ENCODE measurements around the gene PTHLH. TPM values are rescaled to one million over a fixed set of nuclear protein-coding genes. Genes with fewer than 3 reads are reported as not detected.

The PTHLH gene
- total RNA-seq, 4 donors from 2014 or later, result 0.26 TPM; not detected in 3

DNA sequence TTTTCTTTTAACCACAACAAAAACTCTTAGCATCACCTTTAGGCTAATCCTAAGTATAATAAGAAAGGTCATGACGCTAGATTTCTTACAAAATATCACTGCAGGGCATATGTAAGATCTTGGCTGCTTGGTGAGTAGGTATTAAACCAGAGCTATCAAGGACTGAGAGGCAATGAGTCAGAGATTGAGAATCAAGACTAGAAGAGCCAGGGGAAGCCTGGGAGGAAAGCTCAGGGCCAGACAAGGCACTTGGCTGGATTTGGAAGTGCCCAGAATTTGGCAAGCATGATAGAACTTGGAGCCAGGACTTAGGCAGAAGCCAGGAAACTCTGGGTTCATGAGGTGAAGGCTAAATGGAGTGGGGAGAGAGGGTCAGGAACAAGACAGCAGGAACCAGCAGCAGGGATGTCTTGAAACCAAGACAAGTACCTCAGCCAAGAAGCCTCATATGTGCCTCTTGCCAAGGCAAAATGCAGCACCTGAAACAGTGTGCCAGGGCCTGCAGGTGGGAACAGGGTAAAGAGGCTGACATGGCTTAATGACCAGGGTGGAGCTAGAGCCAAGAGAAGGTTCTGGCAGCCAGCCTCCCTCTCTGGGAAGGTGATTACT is 49.9 kb downstream of the PTHLH start:
- Histone ChIP-seq H3K27ac (no peak overlapping the region), H3K4me3 (no peak overlapping the region), H3K4me1 (no peaks in the 10 kb centered on the region), H3K9me3 (no peaks in the 10 kb centered on the region), H3K36me3 (no peaks in the 10 kb centered on the region), H3K27me3 (no peaks in the 10 kb centered on the region)
- DNase-seq (no peak), ATAC-seq (peak in 1 of 2 donors; percentile 30)
- TF ChIP-seq, protein P1, sequence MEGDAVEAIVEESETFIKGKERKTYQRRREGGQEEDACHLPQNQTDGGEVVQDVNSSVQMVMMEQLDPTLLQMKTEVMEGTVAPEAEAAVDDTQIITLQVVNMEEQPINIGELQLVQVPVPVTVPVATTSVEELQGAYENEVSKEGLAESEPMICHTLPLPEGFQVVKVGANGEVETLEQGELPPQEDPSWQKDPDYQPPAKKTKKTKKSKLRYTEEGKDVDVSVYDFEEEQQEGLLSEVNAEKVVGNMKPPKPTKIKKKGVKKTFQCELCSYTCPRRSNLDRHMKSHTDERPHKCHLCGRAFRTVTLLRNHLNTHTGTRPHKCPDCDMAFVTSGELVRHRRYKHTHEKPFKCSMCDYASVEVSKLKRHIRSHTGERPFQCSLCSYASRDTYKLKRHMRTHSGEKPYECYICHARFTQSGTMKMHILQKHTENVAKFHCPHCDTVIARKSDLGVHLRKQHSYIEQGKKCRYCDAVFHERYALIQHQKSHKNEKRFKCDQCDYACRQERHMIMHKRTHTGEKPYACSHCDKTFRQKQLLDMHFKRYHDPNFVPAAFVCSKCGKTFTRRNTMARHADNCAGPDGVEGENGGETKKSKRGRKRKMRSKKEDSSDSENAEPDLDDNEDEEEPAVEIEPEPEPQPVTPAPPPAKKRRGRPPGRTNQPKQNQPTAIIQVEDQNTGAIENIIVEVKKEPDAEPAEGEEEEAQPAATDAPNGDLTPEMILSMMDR (IDR thresholded peaks at IDR 0.05 in 4 of 5, conservative IDR thresholded peaks at IDR 0.05 in 1 of 5), result no peak
- no peak for TF ChIP-seq POLR2A (IDR thresholded peaks at IDR 0.05)
- in situ Hi-C loops (cut with MboI; ENCODE audit: low sequenced_read_pairs in 4 of 4), result no loop called here
- intact Hi-C loops (cut with DNase I; ENCODE audit: low total_unique reads), result no loop called here

DNA sequence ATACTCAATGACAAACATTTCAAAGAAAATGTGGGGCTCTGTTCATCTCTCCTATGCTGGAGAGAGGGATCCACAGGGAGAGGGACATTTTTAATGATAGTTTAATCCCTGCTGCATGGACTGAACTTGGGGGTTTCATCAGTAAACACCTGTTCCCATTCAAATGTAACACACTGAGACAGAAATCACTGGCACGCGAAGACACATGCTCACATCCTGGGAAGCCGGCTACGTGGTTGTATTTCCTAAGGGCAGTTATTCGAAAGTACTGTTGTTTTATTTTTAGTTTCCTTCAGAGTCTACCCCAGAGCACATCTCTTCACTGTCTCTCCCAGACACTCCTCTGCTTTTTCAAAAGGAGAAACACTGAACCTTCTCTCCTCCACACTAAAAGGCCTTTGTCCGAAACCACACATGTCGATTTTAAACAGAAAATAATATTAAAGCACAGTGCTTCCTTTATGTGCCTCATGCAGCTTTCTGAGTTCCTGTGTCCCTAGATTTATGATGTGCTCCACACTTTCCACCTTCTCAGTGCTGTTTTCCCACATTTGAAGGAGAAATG is 52.8 kb downstream of the PTHLH start:
- DNase-seq, result no peak
- H3K27ac ChIP-seq, result no peak overlapping the region
- no peak overlapping the region for H3K4me3 ChIP-seq
- no peak for TF ChIP-seq POLR2A (IDR thresholded peaks at IDR 0.05)
- TF ChIP-seq, protein P1 (IDR thresholded peaks at IDR 0.05 in 4 of 5, conservative IDR thresholded peaks at IDR 0.05 in 1 of 5), result no peak
- H3K4me1 ChIP-seq, result no peaks in the 10 kb centered on the region
- H3K27me3 ChIP-seq, result no peaks in the 10 kb centered on the region
- intact Hi-C loops (cut with DNase I; ENCODE audit: low total_unique reads) (no loop called here), in situ Hi-C loops (cut with MboI; ENCODE audit: low sequenced_read_pairs in 4 of 4) (no loop called here)
- ATAC-seq, result no peak
- H3K36me3 ChIP-seq, result no peaks in the 10 kb centered on the region
- no peaks in the 10 kb centered on the region for H3K9me3 ChIP-seq

DNA sequence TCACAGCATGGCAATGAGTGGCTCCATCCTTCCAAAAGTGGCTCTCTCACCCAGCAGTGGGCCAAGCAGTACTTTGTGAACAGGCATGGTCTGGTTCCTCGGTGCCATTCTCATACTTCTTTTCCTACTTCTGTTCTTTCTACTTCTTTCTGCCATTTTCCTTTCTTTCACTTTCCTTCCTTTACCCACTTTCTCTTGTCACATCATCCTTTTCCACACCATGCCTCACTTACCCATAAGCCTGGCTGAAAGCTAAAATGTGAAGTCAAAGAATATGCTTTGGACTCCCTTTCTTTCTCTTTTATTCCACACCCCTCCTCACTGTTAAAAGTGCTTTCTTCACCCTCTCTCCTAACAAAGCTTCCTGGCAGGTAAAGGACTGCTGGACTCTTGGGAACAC is 57.0 kb downstream of the PTHLH start:
- intact Hi-C loops (cut with DNase I; ENCODE audit: low total_unique reads) (no loop called here), in situ Hi-C loops (cut with MboI; ENCODE audit: low sequenced_read_pairs in 4 of 4) (no loop called here)
- Histone ChIP-seq H3K9me3 (no peaks in the 10 kb centered on the region), H3K27me3 (no peaks in the 10 kb centered on the region), H3K4me3 (no peak overlapping the region), H3K36me3 (no peaks in the 10 kb centered on the region), H3K27ac (no peak overlapping the region), H3K4me1 (no peaks in the 10 kb centered on the region)
- ATAC-seq (no peak), DNase-seq (no peak)
- no peak for TF ChIP-seq POLR2A (IDR thresholded peaks at IDR 0.05)
- TF ChIP-seq, protein P1 (IDR thresholded peaks at IDR 0.05 in 4 of 5, conservative IDR thresholded peaks at IDR 0.05 in 1 of 5), result no peak

DNA sequence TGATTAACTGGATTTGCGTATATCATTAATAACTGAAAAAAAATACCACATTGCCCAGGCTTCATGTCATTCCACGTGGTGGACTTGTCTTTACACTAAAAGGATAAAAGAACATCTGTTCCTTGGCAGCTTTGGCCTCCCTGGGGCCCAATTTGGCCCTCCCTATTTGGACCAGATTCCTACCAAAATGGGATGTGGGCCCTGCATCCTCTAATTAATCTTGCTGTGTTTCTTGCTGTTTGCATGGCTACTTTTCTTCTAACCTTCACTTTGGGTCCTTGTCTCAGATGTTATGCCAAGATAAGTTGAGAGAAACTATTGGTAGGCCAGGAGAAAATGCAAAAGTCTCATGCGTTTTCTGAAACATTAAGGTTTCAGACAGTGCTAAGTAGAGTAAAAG is 57.5 kb downstream of the PTHLH start:
- Histone ChIP-seq H3K4me3 (no peak overlapping the region), H3K36me3 (no peaks in the 10 kb centered on the region), H3K27me3 (no peaks in the 10 kb centered on the region), H3K9me3 (no peaks in the 10 kb centered on the region), H3K4me1 (no peaks in the 10 kb centered on the region), H3K27ac (no peak overlapping the region)
- intact Hi-C loops (cut with DNase I; ENCODE audit: low total_unique reads) (no loop called here), in situ Hi-C loops (cut with MboI; ENCODE audit: low sequenced_read_pairs in 4 of 4) (no loop called here)
- TF ChIP-seq POLR2A (IDR thresholded peaks at IDR 0.05), result no peak
- TF ChIP-seq, protein P1 (IDR thresholded peaks at IDR 0.05 in 4 of 5, conservative IDR thresholded peaks at IDR 0.05 in 1 of 5), result no peak
- no peak for ATAC-seq
- no peak for DNase-seq
